Gastroesophageal sphincter (tissue), 4 donors: Measurements from ENCODE around the gene HLA-DQB2. TPM values are rescaled to one million over a fixed set of nuclear protein-coding genes. Genes with fewer than 3 reads are reported as not detected.

Experiments used
- ATAC-seq: fragments of 150-250 bp; one replicate; pipeline ENCODE4 v1.9.1; 2016; ENCODE audit warnings: mild to moderate bottlenecking, moderate library complexity
- H3K27ac ChIP-seq, 4 donors: fragments of 200-600 bp; sonication (generic) in 3 of 4; 1 replicate in 3 of 4; 2 replicates in 1 of 4; pipeline ENCODE4 v1.5.1; 2016 to 2019
- H3K27me3 ChIP-seq: fragments of 200-600 bp; sonication (generic); one replicate; pipeline ENCODE4 v1.5.1; 2019
- H3K36me3 ChIP-seq, 2 donors: fragments of 200-600 bp; sonication (generic); one replicate each; pipeline ENCODE4 v1.5.1; 2019; ENCODE audit warnings: control low read depth in 1 of 2
- H3K4me1 ChIP-seq, 3 donors: fragments of 200-600 bp; sonication (generic); 1 replicate in 2 of 3; 2 replicates in 1 of 3; pipeline ENCODE4 v1.5.1; 2016 to 2019; ENCODE audit warnings: control low read depth in 2 of 3
- H3K4me3 ChIP-seq, 2 donors: fragments of 200-600 bp; sonication (generic); one replicate each; pipeline ENCODE4 v1.5.1; 2019; ENCODE audit warnings: mild to moderate bottlenecking in 1 of 2, moderate library complexity in 1 of 2
- H3K9me3 ChIP-seq, 3 donors: fragments of 200-600 bp; sonication (generic); one replicate each; pipeline ENCODE4 v1.5.1; 2017 to 2019; ENCODE audit warnings: control low read depth in 2 of 3
- EP300 ChIP-seq: sonication (generic); formaldehyde crosslinking; IDR thresholded peaks from one replicate; pipeline ENCODE4 v1.6.1; 2017; ENCODE audit warnings: antibody characterized with exemption, mild to moderate bottlenecking
- POLR2A ChIP-seq, 2 donors: fragments of 450-650 bp; IDR thresholded peaks; one replicate each; pipeline ENCODE4 v1.6.1; 2017; ENCODE audit warnings: antibody characterized with exemption in 2 of 2, mild to moderate bottlenecking in 2 of 2, moderate library complexity in 1 of 2
- POLR2AphosphoS5 ChIP-seq: sonication (generic); formaldehyde crosslinking; IDR thresholded peaks from one replicate; pipeline ENCODE4 v1.6.1; 2017; ENCODE audit warnings: antibody characterized with exemption
- WGBS, 2 donors: methylation state at CpG; one replicate each; pipeline ENCODE4 v1.1.5; 2018; ENCODE audit warnings: low coverage in 1 of 2; 5-methylcytosine and 5-hydroxymethylcytosine counted together
- total RNA-seq, 4 donors: library from RNA; depleted of rRNA; stranded (reverse); fragments of >200 nt; gene quantifications; one replicate each; pipeline ENCODE4 v1.1.0, GENCODE V29; 2016
- TF ChIP-seq, protein P1 (sequence below), 4 experiments: fragments of 200-600 bp in 2 of 4; fragments of 450-650 bp in 2 of 4; sonication (generic) in 1 of 4; IDR thresholded peaks; one replicate each; pipeline ENCODE4 v1.5.1; 2017 to 2019; ENCODE audit warnings: antibody characterized with exemption in 4 of 4, mild to moderate bottlenecking in 2 of 4, moderate library complexity in 2 of 4

HLA-DQB2 gene
- total RNA-seq, 4 donors from 2014 or later: 0.54 to 1.1 TPM; not detected in 2

DNA sequence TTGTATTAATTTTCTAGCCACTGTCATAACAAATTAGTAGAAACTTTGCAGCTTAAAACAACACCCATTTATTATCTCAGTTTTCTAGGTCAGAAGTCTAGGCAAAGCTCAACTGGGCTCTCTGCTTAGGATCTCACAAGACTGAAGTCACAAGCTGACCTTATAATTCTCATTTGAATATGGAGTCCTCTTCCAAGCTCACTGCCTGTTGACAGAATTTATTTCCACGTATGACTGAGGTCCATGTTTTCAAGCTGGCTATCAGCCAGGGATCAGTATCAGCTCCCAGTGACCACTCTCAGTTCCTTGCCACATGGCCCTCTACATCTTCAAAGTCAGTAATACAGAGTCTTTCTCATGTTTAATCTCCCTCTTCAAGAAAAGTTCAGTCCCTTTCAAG is 11.7 kb upstream of the HLA-DQB2 start:
- Histone ChIP-seq H3K36me3 (no peaks in the 10 kb centered on the region), H3K27ac (no peak overlapping the region), H3K27me3 (peaks cover 20% of the 10 kb centered on the region), H3K9me3 (no peaks in the 10 kb centered on the region), H3K4me1 (no peaks in the 10 kb centered on the region), H3K4me3 (no peak overlapping the region)
- TF ChIP-seq POLR2A (IDR thresholded peaks at IDR 0.05): no peak
- no peak for TF ChIP-seq EP300
- no peak for TF ChIP-seq POLR2AphosphoS5
- TF ChIP-seq, protein P1, sequence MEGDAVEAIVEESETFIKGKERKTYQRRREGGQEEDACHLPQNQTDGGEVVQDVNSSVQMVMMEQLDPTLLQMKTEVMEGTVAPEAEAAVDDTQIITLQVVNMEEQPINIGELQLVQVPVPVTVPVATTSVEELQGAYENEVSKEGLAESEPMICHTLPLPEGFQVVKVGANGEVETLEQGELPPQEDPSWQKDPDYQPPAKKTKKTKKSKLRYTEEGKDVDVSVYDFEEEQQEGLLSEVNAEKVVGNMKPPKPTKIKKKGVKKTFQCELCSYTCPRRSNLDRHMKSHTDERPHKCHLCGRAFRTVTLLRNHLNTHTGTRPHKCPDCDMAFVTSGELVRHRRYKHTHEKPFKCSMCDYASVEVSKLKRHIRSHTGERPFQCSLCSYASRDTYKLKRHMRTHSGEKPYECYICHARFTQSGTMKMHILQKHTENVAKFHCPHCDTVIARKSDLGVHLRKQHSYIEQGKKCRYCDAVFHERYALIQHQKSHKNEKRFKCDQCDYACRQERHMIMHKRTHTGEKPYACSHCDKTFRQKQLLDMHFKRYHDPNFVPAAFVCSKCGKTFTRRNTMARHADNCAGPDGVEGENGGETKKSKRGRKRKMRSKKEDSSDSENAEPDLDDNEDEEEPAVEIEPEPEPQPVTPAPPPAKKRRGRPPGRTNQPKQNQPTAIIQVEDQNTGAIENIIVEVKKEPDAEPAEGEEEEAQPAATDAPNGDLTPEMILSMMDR (IDR thresholded peaks at IDR 0.05): no peak
- 0 to 43% methylated on average over 1 of the region's 1 CpG for WGBS, 2 donors
- no peak for ATAC-seq

DNA sequence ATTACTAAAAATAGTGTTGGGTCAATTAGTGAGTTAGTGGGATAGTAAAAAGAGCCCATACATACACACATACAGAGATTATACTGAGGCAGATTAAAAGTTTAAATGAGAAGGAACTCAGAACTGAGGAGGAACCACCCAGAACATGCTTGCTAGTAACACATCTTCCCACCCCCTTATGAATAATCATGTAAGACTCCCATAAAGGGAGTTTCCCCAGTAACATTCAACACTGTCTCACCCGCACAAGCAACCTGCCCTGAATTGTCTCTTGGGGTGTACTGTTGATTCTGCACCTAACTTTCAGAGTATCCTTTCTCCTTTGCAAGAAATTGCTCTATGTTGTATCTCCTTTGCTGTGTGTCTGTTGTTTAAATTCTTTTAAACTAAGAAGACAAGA is 11.1 kb upstream of the HLA-DQB2 start:
- Histone ChIP-seq H3K36me3 (no peaks in the 10 kb centered on the region), H3K4me3 (no peak overlapping the region), H3K27me3 (peaks cover 26% of the 10 kb centered on the region), H3K27ac (no peak overlapping the region), H3K9me3 (no peaks in the 10 kb centered on the region), H3K4me1 (no peaks in the 10 kb centered on the region)
- 33 to 43% methylated on average over 1 of the region's 1 CpG for WGBS, 2 donors
- TF ChIP-seq POLR2A (IDR thresholded peaks at IDR 0.05) (no peak), POLR2AphosphoS5 (no peak), EP300 (no peak)
- TF ChIP-seq, protein P1 (IDR thresholded peaks at IDR 0.05): no peak
- no peak for ATAC-seq

DNA sequence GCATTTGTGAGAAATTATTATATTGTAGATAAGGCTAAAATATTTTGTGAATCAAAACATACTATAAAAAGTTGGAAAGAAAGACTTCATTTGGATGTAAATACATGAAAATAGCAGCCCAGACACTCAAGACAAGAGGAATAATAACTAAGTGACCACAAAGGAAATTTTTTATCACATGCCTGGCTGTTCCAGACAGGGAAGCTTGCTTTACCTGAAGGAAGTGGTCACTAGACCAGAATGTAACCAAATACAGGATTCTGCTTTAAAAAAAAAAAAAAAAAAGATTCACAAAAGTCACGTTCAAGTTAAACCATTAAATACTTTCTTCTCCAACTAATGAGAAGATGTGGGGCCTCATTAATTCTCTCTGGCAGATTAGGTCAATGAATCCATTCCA is 9.3 kb upstream of the HLA-DQB2 start:
- no peak for ATAC-seq
- TF ChIP-seq, protein P1 (IDR thresholded peaks at IDR 0.05): no peak
- TF ChIP-seq POLR2AphosphoS5: no peak
- no peak for TF ChIP-seq EP300
- TF ChIP-seq POLR2A (IDR thresholded peaks at IDR 0.05): no peak
- no peaks in the 10 kb centered on the region for H3K4me1 ChIP-seq
- no peak overlapping the region for H3K4me3 ChIP-seq
- 4 to 33% methylated on average over 1 of the region's 1 CpG for WGBS, 2 donors
- no peaks in the 10 kb centered on the region for H3K36me3 ChIP-seq
- H3K9me3 ChIP-seq: no peaks in the 10 kb centered on the region
- H3K27ac ChIP-seq: no peak overlapping the region
- H3K27me3 ChIP-seq: peaks cover 29% of the 10 kb centered on the region

DNA sequence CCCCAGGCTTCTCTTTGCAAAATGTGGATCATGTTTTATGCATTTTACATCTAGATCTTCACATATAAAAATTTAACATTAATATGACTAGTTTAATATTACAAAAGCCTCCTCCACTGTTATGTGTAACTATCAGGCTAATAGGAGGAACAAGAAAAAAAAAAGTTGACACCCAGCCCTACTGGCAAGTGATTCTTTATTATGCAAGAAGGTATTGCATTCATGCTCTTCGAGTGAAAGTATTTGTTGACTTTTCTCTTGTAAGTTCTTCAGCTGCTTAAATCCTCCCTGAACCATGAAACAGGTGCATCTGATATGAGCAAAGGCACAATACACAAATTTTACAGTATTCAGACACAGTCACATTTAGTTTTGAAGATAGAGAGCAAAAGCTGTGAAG is 716 bp upstream of the HLA-DQB2 start:
- ATAC-seq: no peak
- H3K4me3 ChIP-seq: no peak overlapping the region
- H3K9me3 ChIP-seq: no peaks in the 10 kb centered on the region
- no peaks in the 10 kb centered on the region for H3K4me1 ChIP-seq
- peaks cover 59% of the 10 kb centered on the region for H3K27me3 ChIP-seq
- TF ChIP-seq, protein P1 (IDR thresholded peaks at IDR 0.05): no peak
- no peak for TF ChIP-seq POLR2A (IDR thresholded peaks at IDR 0.05)
- no peak for TF ChIP-seq POLR2AphosphoS5
- no peak for TF ChIP-seq EP300
- no peaks in the 10 kb centered on the region for H3K36me3 ChIP-seq
- 50 to 57% methylated on average over 1 of the region's 1 CpG for WGBS, 2 donors
- no peak overlapping the region for H3K27ac ChIP-seq

DNA sequence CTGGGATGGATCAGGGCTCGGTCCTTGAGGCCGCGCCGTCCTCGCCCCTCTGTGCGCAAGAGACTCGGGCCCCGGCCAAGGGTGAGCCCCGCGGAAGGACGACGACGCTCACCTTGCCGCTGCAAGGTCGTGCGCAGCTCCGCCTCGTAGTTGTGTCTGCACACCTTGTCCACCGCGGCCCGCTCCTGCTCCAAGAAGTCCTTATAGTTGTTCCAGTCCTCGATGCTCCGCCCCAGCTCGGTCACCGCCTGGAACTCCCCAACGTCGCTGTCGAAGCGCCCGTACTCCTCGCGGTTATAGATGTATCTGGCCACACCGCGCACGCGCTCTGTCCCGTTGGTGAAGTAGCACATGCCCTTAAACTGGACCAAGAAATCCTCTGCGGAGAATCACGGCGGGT is 1.8 kb downstream of the HLA-DQB2 start:
- TF ChIP-seq EP300 (no peak), POLR2AphosphoS5 (no peak), POLR2A (IDR thresholded peaks at IDR 0.05) (no peak)
- TF ChIP-seq, protein P1 (IDR thresholded peaks at IDR 0.05): no peak
- H3K4me1 ChIP-seq: no peaks in the 10 kb centered on the region
- H3K27me3 ChIP-seq: peaks cover 57% of the 10 kb centered on the region
- no peaks in the 10 kb centered on the region for H3K36me3 ChIP-seq
- H3K9me3 ChIP-seq: no peaks in the 10 kb centered on the region
- ATAC-seq: no peak
- no peak overlapping the region for H3K27ac ChIP-seq
- no peak overlapping the region for H3K4me3 ChIP-seq
- 70% methylated on average over 13 of the region's 40 CpGs; no CpG with 5 or more reads in 1 of the 2 donors for WGBS, 2 donors
